GM12878 (cell line): ENCODE data around the gene CAMK2B. TPM values are rescaled to one million over a fixed set of nuclear protein-coding genes. Genes with fewer than 3 reads are reported as not detected.

Experiments used
- ATAC-seq: fragments of 200-7000 bp; cut with Tn5 transposase; 3 replicates; pipeline ENCODE4 v1.9.1; 2020; ENCODE audit warnings: mild to moderate bottlenecking, moderate library complexity
- BruUV-seq: library from RNA; stranded (reverse); fragments of 400-500 nt; replicated peaks from 2 replicates; lab custom pipeline; 2021; lab: Mats Ljungman, UMichigan
- CTCF ChIA-PET: fragments of 300-600 bp; sonication (Branson Sonifier 250); formaldehyde crosslinking; extraction: SDS; loops from one replicate; lab custom pipeline; 2021; ENCODE audit warnings: inconsistent platforms; lab: Yijun Ruan, JAX
- POLR2A ChIA-PET: fragments of 350-600 bp; formaldehyde crosslinking; extraction: SDS; loops from one replicate; lab custom pipeline; 2021; ENCODE audit warnings: inconsistent platforms; lab: Charles Lee
- RAD21 ChIA-PET: fragments of 300-600 bp; sonication (Branson Sonifier 250); formaldehyde crosslinking; loops from one replicate; lab custom pipeline; 2023; ENCODE audit warnings: antibody characterized with exemption; ENCODE audit not compliant: unreplicated experiment; lab: Charles Lee
- SMC1A ChIA-PET: fragments of 300-600 bp; sonication (Branson Sonifier 250); formaldehyde crosslinking; loops from one replicate; lab custom pipeline; 2023; ENCODE audit not compliant: unreplicated experiment, uncharacterized antibody; lab: Charles Lee
- DNase-seq: peaks from one replicate; pipeline ENCODE4 v3.0.0-alpha.2; 2011; ENCODE audit warnings: low read depth, low spot score
- FAIRE-seq: peaks from 3 replicates; lab custom pipeline; 2011; peaks lifted over from hg19 to GRCh38; lab: Jason Lieb, UNC
- H2AFZ ChIP-seq: 2 replicates; pipeline ENCODE4 v1.6.0; 2011; ENCODE audit warnings: low read depth, low read length, control low read depth; ENCODE audit not compliant: control insufficient read depth
- H3K27ac ChIP-seq: 2 replicates; pipeline ENCODE4 v1.5.1; 2011; ENCODE audit warnings: control low read depth; ENCODE audit not compliant: control insufficient read depth, insufficient read depth
- H3K27me3 ChIP-seq, 2 experiments: replicated peaks in 1 of 2; 2 replicates each; pipeline versions ENCODE4 v1.6.0 to v1.6.1; 2011; ENCODE audit warnings: low read length in 1 of 2; ENCODE audit not compliant: control insufficient read depth in 2 of 2, insufficient read depth in 2 of 2
- H3K36me3 ChIP-seq, 2 experiments: 2 replicates each; pipeline ENCODE4 v1.5.1; 2011; ENCODE audit warnings: low read length in 1 of 2; ENCODE audit not compliant: control insufficient read depth in 2 of 2, insufficient read depth in 2 of 2
- H3K4me1 ChIP-seq: 2 replicates; pipeline ENCODE4 v1.6.1; 2011; ENCODE audit warnings: mild to moderate bottlenecking, low read length, moderate library complexity, mixed read lengths; ENCODE audit not compliant: control insufficient read depth, insufficient read depth
- H3K4me2 ChIP-seq: 2 replicates; pipeline ENCODE4 v1.6.0; 2011; ENCODE audit warnings: control low read depth; ENCODE audit not compliant: control insufficient read depth, insufficient read depth
- H3K4me3 ChIP-seq: fragments of 200-600 bp; sonication (generic); 2 replicates; pipeline ENCODE4 v1.5.1; 2016
- H3K79me2 ChIP-seq: 2 replicates; pipeline ENCODE4 v1.6.0; 2011; ENCODE audit warnings: low read length; ENCODE audit not compliant: control insufficient read depth, insufficient read depth
- H3K9ac ChIP-seq: 2 replicates; pipeline ENCODE4 v1.8.0; 2011; ENCODE audit warnings: low read length, control low read depth, mixed read lengths; ENCODE audit not compliant: control insufficient read depth, insufficient read depth
- H3K9me3 ChIP-seq: replicated peaks from 3 replicates; pipeline ENCODE4 v1.5.1; 2011; ENCODE audit warnings: mild to moderate bottlenecking, low read length; ENCODE audit not compliant: control insufficient read depth, insufficient read depth
- H4K20me1 ChIP-seq: 2 replicates; pipeline ENCODE4 v1.6.0; 2011; ENCODE audit not compliant: control insufficient read depth, insufficient read depth
- BRCA1 ChIP-seq: IDR thresholded peaks from 2 replicates; pipeline ENCODE4 v1.6.1; 2011; ENCODE audit warnings: low read depth, low read length, improper control_type of control experiment
- CBX5 ChIP-seq: sonication (generic); IDR thresholded peaks from 2 replicates; pipeline ENCODE4 v1.6.1; 2016; ENCODE audit warnings: low read depth, moderate library complexity, mild to moderate bottlenecking, inconsistent platforms
- HDAC2 ChIP-seq: fragments of 200-600 bp; sonication (generic); IDR thresholded peaks from 2 replicates; pipeline ENCODE4 v1.6.1; 2017
- MTA2 ChIP-seq: fragments of 450-650 bp; IDR thresholded peaks from 2 replicates; pipeline ENCODE4 v1.6.1; 2016; ENCODE audit warnings: low read depth, mild to moderate bottlenecking, moderate library complexity
- MXI1 ChIP-seq: fragments of 150-350 bp; IDR thresholded peaks from 2 replicates; pipeline ENCODE4 v1.6.1; 2011; ENCODE audit warnings: low read depth, mild to moderate bottlenecking, inconsistent platforms, low read length, improper control_type of control experiment
- NBN ChIP-seq: fragments of 450-650 bp; IDR thresholded peaks from 2 replicates; pipeline ENCODE4 v1.6.1; 2016
- RFX5 ChIP-seq: IDR thresholded peaks from 2 replicates; pipeline ENCODE4 v1.6.1; 2011; ENCODE audit warnings: low read depth, low read length, improper control_type of control experiment
- SMAD1 ChIP-seq: fragments of 450-650 bp; IDR thresholded peaks from 2 replicates; pipeline ENCODE4 v1.6.1; 2018; ENCODE audit warnings: mild to moderate bottlenecking, low read depth; ENCODE audit not compliant: partially characterized antibody
- ZZZ3 ChIP-seq: IDR thresholded peaks from 2 replicates; pipeline ENCODE4 v1.6.1; 2011; ENCODE audit warnings: low read depth; ENCODE audit not compliant: control insufficient read depth, insufficient read length
- WGBS: methylation state at CpG from one replicate; pipeline ENCODE4 v1.1.6; 2016; ENCODE audit warnings: low lambda C conversion rate; ENCODE audit not compliant: insufficient replicate concordance, insufficient coverage; ENCODE audit errors: missing lambda C conversion rate; 5-methylcytosine and 5-hydroxymethylcytosine counted together
- in situ Hi-C: fragments of 300-500 bp; cut with MboI; formaldehyde crosslinking; loops from 9 replicates; pipeline ENCODE4 v1.14.3; 2018; ENCODE audit warnings: mixed read lengths
- intact Hi-C: fragments of 100-400 bp; cut with micrococcal nuclease; formaldehyde crosslinking; loops from one replicate; pipeline ENCODE4 v1.14.2; 2022; ENCODE audit not compliant: unreplicated experiment
- polyA plus RNA-seq, 11 experiments: library from polyadenylated mRNA; depleted of rRNA in 4 of 11; unstranded in 6 of 11; stranded (reverse) in 5 of 11; fragments of >200 nt; fragmentation: Nextera tagmentation in 4 of 11; fragmentation: Illumina TruSeq in 1 of 11; extraction: Ambion mirVana in 4 of 11; extraction: Trizol in 1 of 11; gene quantifications; 1 replicate in 1 of 11; 2 replicates in 10 of 11; pipeline versions ENCODE4 v1.2.1 to v1.2.3, GENCODE V29; 2011 to 2016; ENCODE audit warnings: inconsistent platforms in 2 of 11, missing spikeins in 2 of 11, low read depth in 1 of 11
- total RNA-seq, 4 experiments: library from RNA; depleted of rRNA in 3 of 4; stranded (reverse); fragments of >200 nt in 3 of 4; fragmentation: Illumina TruSeq in 1 of 4; extraction: Trizol in 1 of 4; gene quantifications; 2 replicates each; pipeline versions ENCODE4 v1.2.1 to v1.2.3, GENCODE V29; 2013 to 2021
- TF ChIP-seq, protein P1 (sequence below): fragments of 450-650 bp; formaldehyde crosslinking; IDR thresholded peaks from 2 replicates; pipeline ENCODE4 v1.4.0; 2020; ENCODE audit warnings: mild to moderate bottlenecking, moderate library complexity
- TF ChIP-seq, protein P2 (sequence below): fragments of 450-650 bp; IDR thresholded peaks from 2 replicates; pipeline ENCODE4 v1.6.1; 2016; ENCODE audit warnings: mild to moderate bottlenecking
- TF ChIP-seq, protein P3 (sequence below): fragments of 150-350 bp; IDR thresholded peaks from 2 replicates; pipeline ENCODE4 v1.6.1; 2014; ENCODE audit warnings: mild to moderate bottlenecking, low read depth, low read length
- TF ChIP-seq, protein P4 (sequence below): IDR thresholded peaks from 2 replicates; pipeline ENCODE4 v1.6.1; 2011; ENCODE audit warnings: borderline replicate concordance, low read depth, mild to moderate bottlenecking, moderate library complexity, low read length; ENCODE audit not compliant: insufficient read depth, poor library complexity, severe bottlenecking

Gene CAMK2B
- total and polyA plus RNA-seq, 10 of the 15 experiments (the other 5 are each of a cell fraction or from before 2014, with no cell fraction given): 0.06 to 0.23 (median 0.11) TPM; not detected in 5

DNA sequence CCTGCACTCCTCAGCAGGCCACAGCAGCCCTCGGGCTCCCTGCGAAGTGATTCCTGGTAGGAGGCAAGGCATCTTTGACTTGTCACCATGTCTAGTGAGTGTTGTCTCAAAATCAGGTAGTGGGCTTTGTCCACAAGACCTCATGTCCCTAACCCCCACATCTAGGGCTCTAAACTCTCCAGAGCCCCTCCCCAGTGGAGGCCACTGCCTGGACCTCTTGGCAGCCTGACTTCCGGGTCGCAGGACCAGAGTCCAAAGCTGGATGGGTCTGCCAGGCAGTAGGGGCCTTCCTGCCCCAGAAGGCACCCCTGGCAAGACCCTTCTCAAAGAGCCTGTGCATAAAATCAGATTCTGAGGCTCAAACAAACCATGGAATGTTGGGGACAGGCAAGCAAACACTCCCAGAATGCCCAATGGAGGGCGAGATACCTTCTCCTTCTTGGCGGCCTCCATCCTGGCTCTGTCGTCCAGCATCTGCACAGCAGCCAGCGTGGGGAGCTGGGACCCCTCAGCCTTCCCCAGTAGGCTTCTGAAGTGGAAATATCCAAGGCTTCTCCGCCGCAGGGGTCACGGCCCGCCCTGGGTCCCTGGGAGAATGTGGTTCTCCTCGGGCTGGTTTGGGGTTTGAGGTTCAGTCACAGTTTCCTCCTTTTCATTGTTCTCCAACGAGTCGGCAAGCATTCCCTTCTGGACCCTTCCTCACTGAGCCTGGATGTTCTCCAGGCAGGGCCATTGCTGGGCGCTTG lies 136.7 kb downstream of the CAMK2B start (continued):
- TF ChIP-seq, protein P1, sequence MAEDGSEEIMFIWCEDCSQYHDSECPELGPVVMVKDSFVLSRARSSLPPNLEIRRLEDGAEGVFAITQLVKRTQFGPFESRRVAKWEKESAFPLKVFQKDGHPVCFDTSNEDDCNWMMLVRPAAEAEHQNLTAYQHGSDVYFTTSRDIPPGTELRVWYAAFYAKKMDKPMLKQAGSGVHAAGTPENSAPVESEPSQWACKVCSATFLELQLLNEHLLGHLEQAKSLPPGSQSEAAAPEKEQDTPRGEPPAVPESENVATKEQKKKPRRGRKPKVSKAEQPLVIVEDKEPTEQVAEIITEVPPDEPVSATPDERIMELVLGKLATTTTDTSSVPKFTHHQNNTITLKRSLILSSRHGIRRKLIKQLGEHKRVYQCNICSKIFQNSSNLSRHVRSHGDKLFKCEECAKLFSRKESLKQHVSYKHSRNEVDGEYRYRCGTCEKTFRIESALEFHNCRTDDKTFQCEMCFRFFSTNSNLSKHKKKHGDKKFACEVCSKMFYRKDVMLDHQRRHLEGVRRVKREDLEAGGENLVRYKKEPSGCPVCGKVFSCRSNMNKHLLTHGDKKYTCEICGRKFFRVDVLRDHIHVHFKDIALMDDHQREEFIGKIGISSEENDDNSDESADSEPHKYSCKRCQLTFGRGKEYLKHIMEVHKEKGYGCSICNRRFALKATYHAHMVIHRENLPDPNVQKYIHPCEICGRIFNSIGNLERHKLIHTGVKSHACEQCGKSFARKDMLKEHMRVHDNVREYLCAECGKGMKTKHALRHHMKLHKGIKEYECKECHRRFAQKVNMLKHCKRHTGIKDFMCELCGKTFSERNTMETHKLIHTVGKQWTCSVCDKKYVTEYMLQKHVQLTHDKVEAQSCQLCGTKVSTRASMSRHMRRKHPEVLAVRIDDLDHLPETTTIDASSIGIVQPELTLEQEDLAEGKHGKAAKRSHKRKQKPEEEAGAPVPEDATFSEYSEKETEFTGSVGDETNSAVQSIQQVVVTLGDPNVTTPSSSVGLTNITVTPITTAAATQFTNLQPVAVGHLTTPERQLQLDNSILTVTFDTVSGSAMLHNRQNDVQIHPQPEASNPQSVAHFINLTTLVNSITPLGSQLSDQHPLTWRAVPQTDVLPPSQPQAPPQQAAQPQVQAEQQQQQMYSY (CRISPR knock-in tag): no peak
- TF ChIP-seq ZZZ3 (no peak), HDAC2 (no peak), MXI1 (no peak)

DNA sequence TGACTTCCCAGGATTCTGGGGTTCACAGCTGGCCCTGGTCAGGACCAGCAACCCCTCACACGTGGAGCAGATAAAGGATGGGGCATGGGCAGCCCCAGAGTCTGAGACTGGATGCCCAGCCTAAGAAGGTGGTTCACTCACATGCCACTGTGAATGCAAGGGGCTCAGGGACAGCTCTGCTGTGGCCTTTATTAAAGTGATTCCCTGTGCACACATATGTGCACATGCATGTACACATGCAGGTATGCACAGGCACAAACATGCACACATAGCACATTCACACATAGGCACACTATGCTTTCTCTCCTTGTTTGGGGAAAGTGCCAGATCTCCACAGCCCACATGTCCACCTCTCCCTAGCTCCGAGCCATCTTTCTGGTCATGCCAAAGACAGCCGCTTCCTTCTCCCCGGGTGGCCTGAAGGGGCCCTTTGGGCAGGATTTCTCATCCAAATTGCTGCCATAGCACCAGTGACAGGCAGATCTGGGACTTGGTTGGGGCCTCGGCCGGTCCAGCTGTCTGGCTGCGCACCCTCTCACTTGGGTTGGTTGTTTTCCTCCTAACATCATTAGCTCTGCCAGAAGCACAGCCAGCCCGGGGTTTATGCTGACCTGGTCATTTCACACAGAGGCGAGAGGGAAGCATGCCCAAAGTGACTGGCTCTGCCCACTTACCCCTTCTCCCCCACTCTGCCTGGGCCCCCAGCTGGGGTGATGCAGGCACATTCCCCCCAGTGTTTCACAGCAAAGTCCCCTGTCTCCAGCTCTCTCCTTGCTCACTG lies 137.6 kb downstream of the CAMK2B start:
- no TSS peak for BruUV-seq
- TF ChIP-seq, protein P2, sequence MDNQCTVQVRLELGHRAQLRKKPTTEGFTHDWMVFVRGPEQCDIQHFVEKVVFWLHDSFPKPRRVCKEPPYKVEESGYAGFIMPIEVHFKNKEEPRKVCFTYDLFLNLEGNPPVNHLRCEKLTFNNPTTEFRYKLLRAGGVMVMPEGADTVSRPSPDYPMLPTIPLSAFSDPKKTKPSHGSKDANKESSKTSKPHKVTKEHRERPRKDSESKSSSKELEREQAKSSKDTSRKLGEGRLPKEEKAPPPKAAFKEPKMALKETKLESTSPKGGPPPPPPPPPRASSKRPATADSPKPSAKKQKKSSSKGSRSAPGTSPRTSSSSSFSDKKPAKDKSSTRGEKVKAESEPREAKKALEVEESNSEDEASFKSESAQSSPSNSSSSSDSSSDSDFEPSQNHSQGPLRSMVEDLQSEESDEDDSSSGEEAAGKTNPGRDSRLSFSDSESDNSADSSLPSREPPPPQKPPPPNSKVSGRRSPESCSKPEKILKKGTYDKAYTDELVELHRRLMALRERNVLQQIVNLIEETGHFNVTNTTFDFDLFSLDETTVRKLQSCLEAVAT: no peak
- TF ChIP-seq SMAD1 (no peak), BRCA1 (no peak), MTA2 (no peak), CBX5 (no peak), NBN (no peak), RFX5 (no peak)
- TF ChIP-seq, protein P3, sequence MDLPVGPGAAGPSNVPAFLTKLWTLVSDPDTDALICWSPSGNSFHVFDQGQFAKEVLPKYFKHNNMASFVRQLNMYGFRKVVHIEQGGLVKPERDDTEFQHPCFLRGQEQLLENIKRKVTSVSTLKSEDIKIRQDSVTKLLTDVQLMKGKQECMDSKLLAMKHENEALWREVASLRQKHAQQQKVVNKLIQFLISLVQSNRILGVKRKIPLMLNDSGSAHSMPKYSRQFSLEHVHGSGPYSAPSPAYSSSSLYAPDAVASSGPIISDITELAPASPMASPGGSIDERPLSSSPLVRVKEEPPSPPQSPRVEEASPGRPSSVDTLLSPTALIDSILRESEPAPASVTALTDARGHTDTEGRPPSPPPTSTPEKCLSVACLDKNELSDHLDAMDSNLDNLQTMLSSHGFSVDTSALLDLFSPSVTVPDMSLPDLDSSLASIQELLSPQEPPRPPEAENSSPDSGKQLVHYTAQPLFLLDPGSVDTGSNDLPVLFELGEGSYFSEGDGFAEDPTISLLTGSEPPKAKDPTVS: no peak
- TF ChIP-seq, protein P4, sequence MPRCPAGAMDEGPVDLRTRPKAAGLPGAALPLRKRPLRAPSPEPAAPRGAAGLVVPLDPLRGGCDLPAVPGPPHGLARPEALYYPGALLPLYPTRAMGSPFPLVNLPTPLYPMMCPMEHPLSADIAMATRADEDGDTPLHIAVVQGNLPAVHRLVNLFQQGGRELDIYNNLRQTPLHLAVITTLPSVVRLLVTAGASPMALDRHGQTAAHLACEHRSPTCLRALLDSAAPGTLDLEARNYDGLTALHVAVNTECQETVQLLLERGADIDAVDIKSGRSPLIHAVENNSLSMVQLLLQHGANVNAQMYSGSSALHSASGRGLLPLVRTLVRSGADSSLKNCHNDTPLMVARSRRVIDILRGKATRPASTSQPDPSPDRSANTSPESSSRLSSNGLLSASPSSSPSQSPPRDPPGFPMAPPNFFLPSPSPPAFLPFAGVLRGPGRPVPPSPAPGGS: no peak

More for the DNA sequence above, 137.6 kb downstream of the CAMK2B start:
- no peaks in the 10 kb centered on the region for H3K4me1 ChIP-seq
- FAIRE-seq (no peak), ATAC-seq (no peak), DNase-seq (no peak)
- SMC1A ChIA-PET: no interaction called here
- no peaks in the 10 kb centered on the region; the same call in 2 of the 3 replicates for H3K9me3 ChIP-seq
- no peaks in the 10 kb centered on the region for H3K79me2 ChIP-seq
- no peak overlapping the region for H3K4me3 ChIP-seq
- POLR2A ChIA-PET: no interaction called here
- intact Hi-C loops (no loop called here), in situ Hi-C loops (no loop called here)
- H4K20me1 ChIP-seq: no peaks in the 10 kb centered on the region
- H3K27me3 ChIP-seq: peaks cover 0 to 1% of the 10 kb centered on the region in 2 experiments; a peak in 1 of 4 replicates
- no peak overlapping the region for H2AFZ ChIP-seq
- no peaks in the 10 kb centered on the region for H3K36me3 ChIP-seq
- RAD21 ChIA-PET: no interaction called here
- H3K4me2 ChIP-seq: no peak overlapping the region
- 39% methylated on average over 8 of the region's 9 CpGs for WGBS
- CTCF ChIA-PET: no interaction called here
- no peak overlapping the region for H3K9ac ChIP-seq
- H3K27ac ChIP-seq: no peak overlapping the region
